ENCODE data around the gene SETD1A.

- TF ChIP-seq CTCF (conservative IDR thresholded peaks at IDR 0.05): no peak
- TF ChIP-seq ZFX (IDR thresholded peaks at IDR 0.05): no peak
Observed at GRCh38 chr16:31023627-31024226, 66.2 kb downstream of the SETD1A start.
